GM19397 (cell line): Measurements from ENCODE around the gene STX16.

Experiments
- ATAC-seq: cut with Tn5 transposase; IDR thresholded peaks from one replicate; pipeline ENCODE4 v1.9.1; 2021; ENCODE audit warnings: mild to moderate bottlenecking, moderate library complexity; ENCODE audit not compliant: unreplicated experiment

Gene STX16

DNA sequence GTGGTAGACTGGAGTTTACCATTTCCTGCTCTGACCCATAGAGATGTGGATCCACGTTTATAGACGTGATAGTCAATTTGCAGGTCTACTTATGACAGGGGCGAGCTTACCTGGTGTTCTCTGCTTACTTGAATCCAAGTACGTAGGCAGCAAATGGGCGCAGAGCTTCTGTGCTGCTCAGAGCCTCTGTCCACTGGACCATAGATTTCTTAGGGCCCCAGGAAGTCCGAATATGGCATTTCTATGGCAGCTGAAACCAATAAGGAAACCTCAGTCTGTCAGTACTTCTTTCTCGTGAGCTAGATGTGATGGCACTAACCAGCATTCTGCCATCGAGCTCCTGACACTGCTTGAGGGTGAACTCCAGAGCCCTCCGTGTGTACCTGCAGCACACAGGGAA lies 22.0 kb downstream of the STX16 start:
- no peak for ATAC-seq

DNA sequence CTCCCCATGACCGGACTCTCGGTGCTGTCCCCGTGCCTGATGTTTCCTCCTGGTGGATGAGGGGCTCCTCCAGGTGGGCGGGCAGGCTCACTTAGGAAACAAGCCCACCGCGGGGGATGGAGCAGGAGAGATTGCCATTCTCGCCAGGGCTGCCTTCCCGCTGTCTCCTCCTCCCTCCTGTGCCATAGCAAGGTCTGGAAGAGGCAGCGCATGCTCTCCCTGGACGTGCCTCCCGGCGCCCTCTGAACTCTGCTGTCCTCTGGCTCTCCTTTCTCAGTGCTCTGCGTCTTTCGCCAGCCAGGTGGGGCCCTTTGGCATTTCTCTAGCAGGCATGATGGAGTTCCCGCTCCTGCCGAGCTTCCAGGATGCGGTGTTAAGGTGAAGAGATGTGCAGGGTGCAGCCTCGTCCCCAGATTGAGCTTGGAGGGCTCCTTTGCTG lies 24.1 kb downstream of the STX16 start:
- ATAC-seq: no peak

DNA sequence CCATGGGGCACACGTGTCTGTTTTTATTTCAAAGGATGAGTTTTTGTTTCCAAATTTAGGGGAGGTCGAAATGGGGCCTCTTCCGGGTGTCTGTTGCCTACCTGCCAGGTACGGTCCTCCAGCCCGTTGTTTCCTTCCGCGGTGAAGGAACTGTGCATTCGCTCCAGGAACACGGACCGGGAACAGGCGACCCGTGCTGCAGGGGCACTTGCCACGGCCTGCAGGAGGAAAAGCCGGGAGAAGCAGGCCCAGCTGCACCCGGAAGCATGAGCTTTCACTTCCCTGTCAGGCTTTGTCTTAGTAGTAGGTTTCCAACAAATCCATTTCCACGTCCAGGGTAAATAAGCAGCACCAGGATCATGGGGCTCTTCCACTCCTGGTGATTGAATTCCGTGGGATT lies 24.6 kb downstream of the STX16 start:
- no peak for ATAC-seq

DNA sequence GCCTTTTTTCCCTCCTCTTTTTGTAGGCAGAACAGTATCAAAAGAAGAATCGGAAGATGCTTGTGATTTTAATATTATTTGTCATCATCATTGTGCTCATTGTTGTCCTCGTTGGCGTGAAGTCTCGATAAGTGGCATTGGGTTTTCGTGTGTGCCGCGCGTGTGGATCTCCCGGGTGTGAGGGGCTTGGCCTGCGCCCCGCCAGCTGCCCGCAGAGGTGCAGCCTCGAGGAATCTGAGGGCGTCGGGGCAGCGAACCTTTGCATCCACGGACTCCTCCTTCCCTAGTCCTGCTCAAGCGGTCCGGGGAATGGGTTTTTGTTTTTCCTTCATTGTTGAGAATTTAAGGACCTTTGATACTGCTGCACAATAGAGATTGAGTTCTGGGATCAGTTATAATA lies 25.1 kb downstream of the STX16 start:
- no peak for ATAC-seq

DNA sequence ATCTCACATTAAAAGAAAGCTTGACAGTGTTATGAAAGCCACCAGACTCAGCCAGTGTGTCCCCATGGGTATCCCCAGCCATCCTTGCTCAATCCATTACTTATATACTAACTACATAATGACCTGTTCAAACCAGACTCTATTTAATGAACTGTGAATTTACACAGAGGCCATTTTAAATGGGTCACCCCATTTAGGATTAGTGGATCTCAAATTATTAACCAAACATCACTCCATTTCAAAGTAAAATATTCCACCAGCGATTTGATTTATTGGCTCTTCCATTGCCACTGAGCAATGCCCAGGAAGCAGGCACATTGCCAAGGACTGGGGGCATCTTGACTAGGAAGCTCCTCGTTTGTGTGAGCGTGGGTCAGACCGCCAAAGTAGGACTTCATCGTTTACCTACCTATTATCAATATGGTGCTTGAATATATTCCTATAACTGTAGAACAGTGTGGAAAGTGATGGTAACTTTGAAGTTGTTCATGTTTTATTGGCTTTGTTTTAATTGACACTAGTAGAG lies 26.1 kb downstream of the STX16 start:
- no peak for ATAC-seq

DNA sequence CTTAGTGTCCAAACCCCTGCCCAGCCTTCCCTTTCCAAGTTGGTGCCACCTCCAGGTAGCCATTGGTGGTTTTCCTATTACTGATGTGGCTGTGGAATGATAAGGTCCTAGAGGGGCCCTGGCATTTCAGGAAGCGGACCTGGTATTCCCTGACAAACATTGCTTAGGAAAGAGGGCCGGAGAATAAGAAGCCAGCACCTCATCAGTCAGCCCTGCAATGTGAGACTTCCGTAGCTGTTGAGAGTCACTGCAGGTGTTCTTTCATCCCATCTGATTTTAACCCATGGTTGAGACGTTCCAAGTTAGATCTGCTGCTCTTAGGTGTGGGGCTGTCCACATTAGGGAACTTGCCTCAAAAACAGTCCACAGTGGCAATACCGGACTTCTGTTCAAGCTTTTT lies 26.7 kb downstream of the STX16 start:
- no peak for ATAC-seq

DNA sequence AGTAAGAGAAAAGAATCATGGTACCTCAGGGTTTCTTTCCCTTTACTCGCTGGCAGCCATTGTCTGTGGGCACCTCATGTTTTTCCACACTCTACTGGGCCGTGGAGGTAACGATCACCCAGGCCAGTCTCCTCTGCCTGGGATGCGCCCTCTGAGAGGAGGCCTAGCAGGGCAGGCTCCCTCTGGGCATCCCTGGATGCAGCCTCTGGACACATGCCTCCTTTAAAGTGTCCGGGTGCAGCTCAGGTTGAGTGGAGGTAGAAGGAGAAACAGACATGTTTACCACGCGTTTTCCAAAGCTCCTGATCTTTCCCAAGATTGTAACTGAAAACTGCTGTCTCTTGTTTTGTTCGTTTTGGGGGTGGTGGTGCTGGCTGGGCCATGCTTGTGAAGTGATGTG lies 27.7 kb downstream of the STX16 start:
- ATAC-seq: no peak

DNA sequence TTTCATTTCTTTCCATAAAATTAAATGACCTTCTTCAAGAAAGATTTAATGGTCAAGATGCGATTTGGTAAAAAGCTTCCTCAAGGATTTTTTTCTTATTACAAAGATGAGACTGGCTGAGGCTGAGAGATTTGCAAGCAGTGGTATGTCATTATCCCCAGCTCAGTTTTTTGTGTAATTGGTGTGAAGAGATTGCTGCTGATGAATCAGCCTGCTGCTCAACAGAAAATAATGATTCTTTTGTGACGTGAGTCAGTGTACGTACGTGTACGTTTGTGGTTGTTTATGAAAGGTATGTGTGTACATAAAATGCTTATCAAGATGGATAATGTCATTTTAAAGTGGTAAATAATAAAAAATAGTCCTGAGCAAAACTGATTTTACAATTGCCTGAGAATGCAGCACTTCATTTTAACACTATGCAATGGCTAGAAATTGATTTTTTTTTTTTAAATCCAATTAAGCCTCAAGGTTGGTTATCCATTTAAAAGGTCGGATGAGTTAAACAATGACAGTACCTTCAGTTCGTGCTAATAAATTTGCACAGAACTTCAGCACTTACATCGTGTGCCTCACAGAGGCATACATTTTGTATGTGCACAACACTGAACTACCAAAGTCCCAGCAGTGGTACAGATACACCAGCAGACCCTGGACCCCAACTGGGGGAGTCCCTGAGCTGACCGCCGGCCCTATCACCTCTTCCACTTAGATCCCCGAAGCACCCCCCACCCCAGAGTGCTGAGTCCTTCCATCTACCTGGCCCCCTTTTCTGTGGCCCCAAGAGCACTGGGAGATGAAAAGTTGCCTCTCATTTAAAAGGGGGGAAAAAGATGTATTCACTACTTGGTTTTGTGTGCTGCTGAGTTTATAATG lies 31.8 kb downstream of the STX16 start:
- no peak for ATAC-seq

DNA sequence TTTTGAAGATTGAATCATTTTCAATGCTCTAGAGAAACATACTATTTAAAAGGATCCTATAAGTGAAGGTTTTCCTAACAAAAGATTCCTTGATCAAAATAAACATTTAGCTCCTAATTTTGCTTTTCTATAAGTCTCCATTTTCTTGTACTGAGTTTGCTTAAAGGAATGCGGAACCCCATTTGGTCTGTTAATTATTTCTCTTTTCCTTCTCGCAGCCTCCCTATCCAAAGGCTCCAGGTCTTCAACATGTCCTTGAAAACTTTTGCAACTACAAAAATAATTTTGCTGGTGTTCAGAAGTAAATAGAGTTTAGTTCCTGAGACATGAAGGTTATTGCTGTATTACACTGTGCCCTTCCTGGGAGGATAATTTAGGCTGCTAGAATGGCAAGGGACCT lies 33.2 kb downstream of the STX16 start:
- no peak for ATAC-seq

DNA sequence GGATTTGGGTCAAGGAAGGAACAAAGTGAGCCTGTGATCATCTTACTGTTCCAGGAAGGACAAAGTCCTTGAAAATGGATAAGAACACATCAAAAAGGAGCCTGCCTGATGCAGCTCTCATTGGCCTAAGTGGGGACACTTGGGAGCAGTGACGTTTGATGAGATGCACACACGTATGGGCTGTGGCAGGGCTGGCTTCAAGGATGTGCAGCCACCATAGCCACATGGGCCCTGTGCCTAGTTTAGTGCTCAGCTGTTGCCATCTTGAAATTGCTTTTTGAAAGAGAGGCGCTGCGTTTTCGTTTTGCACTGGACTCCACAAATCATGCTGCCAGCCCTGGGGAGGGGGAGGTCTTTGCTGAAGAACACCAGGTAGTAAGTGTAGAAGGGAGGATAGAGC lies 34.9 kb downstream of the STX16 start:
- no peak for ATAC-seq

DNA sequence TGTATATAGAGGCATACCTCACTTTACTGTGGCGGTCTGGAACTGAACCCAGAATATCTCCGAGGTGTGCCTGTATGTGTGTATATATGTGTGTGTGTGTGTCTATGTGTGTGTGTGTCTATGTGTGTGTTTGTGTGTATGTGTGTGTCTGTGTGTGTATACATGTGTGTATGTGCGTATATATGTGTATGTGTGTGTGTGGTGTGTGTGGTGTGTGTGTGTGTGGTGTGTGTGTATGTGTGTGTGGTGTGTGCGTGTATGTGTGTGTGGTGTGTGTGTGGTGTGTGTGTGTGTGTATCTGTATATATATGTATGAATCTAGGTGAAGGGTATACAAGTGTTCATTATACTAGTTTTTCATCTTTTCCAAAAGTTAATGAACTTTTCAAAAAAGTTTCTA lies 37.3 kb downstream of the STX16 start:
- no peak for ATAC-seq

DNA sequence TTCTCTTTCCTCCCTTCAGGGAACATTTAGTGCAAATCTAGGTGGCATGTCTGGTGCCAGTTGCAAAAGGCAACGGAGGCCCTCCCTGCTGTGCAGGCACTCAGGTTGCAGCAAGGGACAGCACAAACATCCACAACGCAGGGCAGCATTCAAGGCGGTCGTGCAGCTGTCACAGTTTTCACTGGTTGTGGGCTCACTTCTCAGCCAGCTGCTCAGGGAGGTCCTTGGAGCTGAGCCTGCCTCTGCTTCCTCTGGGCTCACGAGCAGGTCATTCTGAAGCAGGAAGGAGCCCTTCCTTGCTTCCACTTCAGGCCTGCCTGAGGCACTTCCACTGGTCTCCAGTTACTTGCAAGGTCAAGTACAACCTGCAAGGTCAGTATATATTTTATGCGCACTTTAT lies 37.8 kb downstream of the STX16 start:
- no peak for ATAC-seq

DNA sequence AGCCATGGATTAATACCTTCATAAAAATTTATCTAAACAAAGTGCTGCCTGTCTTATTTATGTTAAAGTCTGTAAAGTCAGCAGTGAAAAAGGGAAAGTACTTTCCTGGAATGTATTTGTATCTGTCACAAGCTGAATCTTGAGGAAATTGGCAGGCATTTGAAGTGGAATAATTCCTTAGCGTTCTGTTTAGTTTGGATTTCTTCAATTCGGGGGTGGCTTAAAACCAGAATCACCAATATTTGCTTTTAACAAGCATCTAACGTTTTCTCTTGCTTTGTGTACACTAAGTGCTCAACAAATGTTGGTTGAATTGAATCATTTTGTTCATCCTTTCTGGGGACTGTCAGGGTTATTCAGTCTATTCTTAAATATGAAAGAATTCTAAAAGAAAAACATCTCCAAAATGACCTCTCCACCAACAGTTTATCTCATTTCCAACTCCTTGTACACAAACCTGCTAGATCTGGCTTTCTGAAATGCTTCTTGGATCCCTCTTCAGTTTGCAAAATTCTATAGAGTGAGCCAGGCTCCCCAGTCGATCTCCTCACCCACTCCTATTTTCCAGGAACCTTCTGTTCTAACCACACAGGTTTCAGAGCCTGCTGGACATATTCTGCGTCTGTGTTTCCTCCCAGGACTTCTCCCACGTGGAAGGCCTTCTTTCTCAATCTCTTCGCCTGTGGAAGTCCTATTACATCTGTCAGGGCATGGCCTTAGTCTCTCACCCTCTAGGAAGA lies 39.5 kb downstream of the STX16 start:
- no peak for ATAC-seq

DNA sequence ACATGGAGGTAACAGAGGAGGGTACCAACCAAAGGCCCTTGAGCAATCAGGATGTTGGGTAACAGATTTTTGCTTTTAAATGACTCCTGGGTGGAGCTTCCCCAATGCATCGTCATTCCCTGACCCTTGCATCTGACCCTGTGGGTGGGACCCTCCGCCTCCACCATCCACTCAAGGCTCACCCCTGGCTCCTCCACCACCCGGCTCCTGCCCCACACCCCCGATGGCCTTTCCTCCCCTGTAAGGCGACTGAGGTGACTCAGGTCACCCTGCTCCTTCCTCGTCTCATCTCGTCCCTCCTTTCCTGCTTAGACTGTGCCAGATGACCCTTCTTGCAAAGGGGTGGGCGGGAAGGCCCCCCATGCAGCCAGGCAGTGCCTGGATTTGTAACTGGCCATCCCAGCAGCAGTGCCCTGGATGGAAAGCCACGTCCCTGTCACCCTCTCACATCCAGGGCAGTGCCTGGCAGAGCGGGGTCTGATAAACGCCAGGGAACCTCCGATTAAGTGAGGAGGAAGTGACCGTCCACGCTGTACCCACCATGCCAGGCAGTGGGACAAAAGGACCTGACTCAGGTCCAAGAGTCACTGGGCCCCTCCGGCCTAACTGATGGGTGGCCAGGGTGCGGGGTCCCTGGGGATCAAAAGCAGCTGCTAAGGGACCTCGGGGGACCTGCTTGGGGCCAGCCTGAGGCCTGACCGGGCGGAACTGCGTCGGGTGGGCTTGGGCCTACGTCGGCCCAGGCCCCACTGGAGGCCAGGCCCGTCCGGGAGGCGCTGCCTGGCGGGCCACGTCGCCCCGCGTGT lies 40.9 kb downstream of the STX16 start:
- no peak for ATAC-seq

DNA sequence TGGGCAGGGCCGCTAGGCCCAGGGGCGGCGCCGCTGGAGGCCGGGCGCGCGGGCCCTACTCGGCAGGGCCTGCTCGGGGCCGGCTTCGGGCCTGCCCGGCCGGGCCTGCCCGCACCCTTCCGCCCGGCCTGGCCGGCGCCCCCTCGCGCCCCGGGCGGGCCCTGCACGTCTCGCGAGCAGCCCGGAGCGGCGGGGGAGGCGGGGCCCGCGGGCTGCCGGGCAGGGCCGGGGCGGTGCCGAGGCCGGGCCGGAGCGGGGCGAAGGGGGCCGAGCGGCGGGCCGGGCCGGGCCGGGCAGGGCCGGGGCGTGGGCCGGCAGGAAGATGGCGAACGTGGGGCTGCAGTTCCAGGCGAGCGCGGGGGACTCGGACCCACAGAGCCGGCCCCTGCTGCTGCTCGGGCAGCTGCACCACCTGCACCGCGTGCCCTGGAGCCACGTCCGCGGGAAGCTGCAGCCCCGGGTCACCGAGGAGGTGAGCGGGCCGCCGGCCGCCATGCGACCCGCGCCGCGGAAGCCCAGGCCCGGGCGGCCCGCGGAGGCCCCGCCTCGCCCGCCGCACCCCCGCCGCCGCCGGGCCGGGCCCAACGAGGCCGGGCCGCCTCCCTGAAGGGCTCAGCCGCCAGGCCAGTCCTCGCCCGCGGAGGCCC lies 41.6 kb downstream of the STX16 start, which contains the start of gene NPEPL1:
NPEPL1 (plus strand) TSS at position 222 of the 647 bp plus-strand sequence; CDS start at position 323, 101 bp downstream.
- ATAC-seq: peak; percentile 90

DNA sequence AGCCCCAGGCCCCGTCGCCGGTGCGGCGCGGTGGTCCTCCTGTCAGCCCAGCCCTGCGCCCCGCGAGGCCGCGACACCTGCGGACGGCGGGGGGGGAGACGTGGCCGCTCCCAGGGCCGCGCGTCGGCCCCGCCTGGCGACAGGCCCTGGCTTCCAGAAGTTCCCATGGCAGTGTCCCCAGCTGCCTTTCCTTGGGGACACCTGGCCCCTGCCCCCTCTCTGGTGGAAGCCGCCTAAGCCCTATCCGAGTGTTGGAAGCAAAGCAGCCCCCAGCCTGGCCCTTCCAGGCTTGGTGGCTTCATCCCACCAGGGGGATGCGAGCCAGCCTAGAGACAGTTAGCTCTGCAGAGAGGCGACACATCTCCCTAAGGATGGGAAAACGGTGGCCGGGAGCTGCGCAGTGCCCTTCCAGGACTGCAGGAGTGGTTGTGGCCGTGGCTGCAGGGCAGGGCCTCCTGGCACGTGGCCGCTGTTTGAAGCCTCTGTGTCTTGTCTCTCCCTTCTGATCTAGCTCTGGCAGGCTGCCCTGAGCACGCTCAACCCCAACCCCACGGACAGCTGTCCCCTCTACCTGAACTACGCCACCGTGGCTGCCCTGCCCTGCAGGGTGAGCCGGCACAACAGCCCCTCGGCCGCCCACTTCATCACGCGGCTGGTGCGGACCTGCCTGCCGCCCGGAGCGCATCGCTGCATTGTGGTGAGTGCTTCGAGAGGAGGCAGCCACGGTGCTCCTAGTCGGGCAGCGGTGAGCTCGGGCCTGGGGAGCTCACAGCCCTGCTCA lies 42.3 kb downstream of the STX16 start:
- no peak for ATAC-seq

DNA sequence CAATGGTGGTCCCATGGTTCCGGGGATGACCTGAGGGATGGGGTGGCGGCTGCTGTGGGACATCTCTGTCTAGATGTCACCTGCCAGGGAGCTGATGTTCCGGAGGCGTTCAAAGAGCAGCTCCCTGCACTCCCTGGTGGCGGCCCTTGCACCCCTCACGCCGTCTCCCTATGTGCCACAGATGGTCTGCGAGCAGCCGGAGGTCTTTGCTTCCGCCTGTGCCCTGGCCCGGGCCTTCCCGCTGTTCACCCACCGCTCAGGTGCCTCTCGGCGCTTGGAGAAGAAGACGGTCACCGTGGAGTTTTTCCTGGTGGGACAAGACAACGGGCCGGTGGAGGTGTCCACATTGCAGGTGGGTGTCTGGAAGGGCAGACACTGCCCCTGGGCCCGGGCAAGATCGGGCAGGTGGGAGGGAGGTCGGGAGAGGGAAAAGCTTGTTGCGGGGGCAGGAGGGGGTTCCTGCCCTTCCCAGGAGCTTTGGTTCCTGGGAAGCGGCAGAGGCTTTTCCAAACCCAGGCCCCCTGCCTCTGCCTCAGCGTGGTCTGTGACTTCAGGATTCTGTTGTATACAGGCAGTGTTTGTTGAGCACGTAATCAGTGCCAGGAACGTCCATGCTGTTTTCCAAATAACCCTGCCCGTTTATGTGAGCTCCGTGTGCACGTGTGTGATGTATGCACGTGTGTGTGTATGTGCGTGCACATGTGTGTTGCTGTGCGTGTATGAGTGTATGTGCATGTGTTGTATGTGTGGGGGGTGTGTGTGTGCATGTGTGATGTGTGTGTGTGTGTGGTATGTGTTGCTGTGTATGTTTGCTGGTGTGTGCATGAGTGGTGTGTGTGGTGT lies 43.4 kb downstream of the STX16 start:
- no peak for ATAC-seq

DNA sequence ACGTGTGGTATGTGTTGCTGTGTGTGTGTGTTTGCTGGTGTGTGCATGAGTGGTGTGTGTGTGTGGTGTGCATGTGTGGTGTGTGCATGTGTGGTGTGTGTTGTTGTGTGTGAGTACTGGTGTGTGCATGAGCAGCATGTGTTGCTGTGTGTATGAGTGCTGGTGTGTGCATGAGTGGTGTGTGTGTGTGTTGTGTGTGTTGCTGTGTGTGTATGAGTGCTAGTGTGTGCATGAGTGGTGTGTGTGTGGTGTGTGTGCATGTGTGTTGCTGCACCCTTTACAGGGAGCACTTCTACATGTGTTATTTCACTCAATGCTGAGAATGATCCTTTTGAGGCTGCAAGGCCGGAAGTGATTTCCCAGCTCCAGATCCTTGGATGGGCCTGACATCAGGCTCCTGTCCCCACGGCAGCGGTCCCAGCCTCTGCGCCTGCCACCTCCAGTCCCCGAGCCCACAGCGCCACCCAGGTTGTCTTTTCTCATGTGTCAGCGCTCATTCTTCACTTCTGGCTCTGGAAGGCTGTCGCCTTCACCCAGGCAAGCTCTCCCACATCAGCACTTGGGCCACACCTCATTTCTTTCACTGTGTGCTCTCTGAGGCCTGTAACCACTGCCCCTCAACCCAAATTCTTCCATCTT lies 44.1 kb downstream of the STX16 start:
- ATAC-seq: no peak
